Ascending aorta (tissue), 2 donors: ENCODE measurements around the gene AP3S1. TPM values are rescaled to one million over a fixed set of nuclear protein-coding genes. Genes with fewer than 3 reads are reported as not detected.

Experiments used
- DNase-seq, 2 donors: peaks; one replicate each; pipeline ENCODE4 v3.0.0-alpha.2; 2019; ENCODE audit warnings: low spot score in 2 of 2
- H3K27ac ChIP-seq, 2 donors: fragments of 200-600 bp; sonication (generic); one replicate each; pipeline ENCODE4 v1.5.1; 2016 to 2017; ENCODE audit warnings: mild to moderate bottlenecking in 1 of 2
- H3K27me3 ChIP-seq: fragments of 200-600 bp; sonication (generic); one replicate; pipeline ENCODE4 v1.5.1; 2017
- H3K36me3 ChIP-seq, 2 donors: fragments of 200-600 bp; sonication (generic); one replicate each; pipeline ENCODE4 v1.5.1; 2016
- H3K4me1 ChIP-seq, 2 donors: fragments of 200-600 bp; sonication (generic); one replicate each; pipeline ENCODE4 v1.5.1; 2016 to 2017; ENCODE audit warnings: mild to moderate bottlenecking in 1 of 2
- H3K4me3 ChIP-seq, 2 donors: fragments of 200-600 bp; sonication (generic); one replicate each; pipeline ENCODE4 v1.5.1; 2016 to 2017; ENCODE audit warnings: mild to moderate bottlenecking in 1 of 2
- H3K9me3 ChIP-seq, 2 donors: fragments of 200-600 bp; sonication (generic); one replicate each; pipeline ENCODE4 v1.5.1; 2016
- CTCF ChIP-seq, 3 experiments: fragments of 200-600 bp in 2 of 3; fragments of 450-650 bp in 1 of 3; sonication (generic) in 2 of 3; IDR thresholded peaks; one replicate each; pipeline ENCODE4 v1.5.1; 2016 to 2019; ENCODE audit warnings: antibody characterized with exemption in 3 of 3, mild to moderate bottlenecking in 1 of 3, moderate library complexity in 1 of 3
- intact Hi-C: fragments of 100-400 bp; cut with DNase I; formaldehyde crosslinking; loops from one replicate; pipeline ENCODE4 v1.15.1; 2023
- total RNA-seq: library from RNA; depleted of rRNA; stranded (reverse); fragments of >200 nt; gene quantifications from one replicate; pipeline ENCODE4 v1.1.0, GENCODE V29; 2016

The AP3S1 gene
- total RNA-seq, 1 donor from 2014 or later, result 140 TPM

GRCh38 chr5:115946655-115947054, 104.9 kb downstream of the AP3S1 start:
- Histone ChIP-seq H3K4me1 (no peaks in the 10 kb centered on the region), H3K36me3 (no peaks in the 10 kb centered on the region), H3K9me3 (no peaks in the 10 kb centered on the region), H3K4me3 (no peak overlapping the region), H3K27me3 (no peaks in the 10 kb centered on the region), H3K27ac (no peak overlapping the region)
- no peak for TF ChIP-seq CTCF (IDR thresholded peaks at IDR 0.05)
- DNase-seq, result no peak
- intact Hi-C loops, result no loop called here

GRCh38 chr5:115947260-115947659, 105.5 kb downstream of the AP3S1 start:
- no peaks in the 10 kb centered on the region for H3K9me3 ChIP-seq
- no peak for DNase-seq
- no peaks in the 10 kb centered on the region for H3K27me3 ChIP-seq
- no peaks in the 10 kb centered on the region for H3K4me1 ChIP-seq
- H3K27ac ChIP-seq, result no peak overlapping the region
- no peak overlapping the region for H3K4me3 ChIP-seq
- TF ChIP-seq CTCF (IDR thresholded peaks at IDR 0.05), result no peak
- intact Hi-C loops, result no loop called here
- H3K36me3 ChIP-seq, result no peaks in the 10 kb centered on the region

GRCh38 chr5:115948091-115948534, 106.4 kb downstream of the AP3S1 start:
- intact Hi-C loops, result no loop called here
- Histone ChIP-seq H3K27ac (no peak overlapping the region), H3K27me3 (no peaks in the 10 kb centered on the region), H3K4me3 (no peak overlapping the region), H3K4me1 (no peaks in the 10 kb centered on the region), H3K36me3 (no peaks in the 10 kb centered on the region), H3K9me3 (no peaks in the 10 kb centered on the region)
- no peak for TF ChIP-seq CTCF (IDR thresholded peaks at IDR 0.05)
- no peak for DNase-seq

- no peak for DNase-seq
- TF ChIP-seq CTCF (IDR thresholded peaks at IDR 0.05), result no peak
- H3K27me3 ChIP-seq, result no peaks in the 10 kb centered on the region
- H3K27ac ChIP-seq, result no peak overlapping the region
- H3K36me3 ChIP-seq, result no peaks in the 10 kb centered on the region
- intact Hi-C loops, result no loop called here
- no peaks in the 10 kb centered on the region for H3K9me3 ChIP-seq
- no peaks in the 10 kb centered on the region for H3K4me1 ChIP-seq
- H3K4me3 ChIP-seq, result no peak overlapping the region
These were observed 107.4 kb downstream of the AP3S1 start for GRCh38 chr5:115949096-115949495.

GRCh38 chr5:115952588-115952987, 110.9 kb downstream of the AP3S1 start:
- no peaks in the 10 kb centered on the region for H3K36me3 ChIP-seq
- no peak overlapping the region for H3K4me3 ChIP-seq
- no peaks in the 10 kb centered on the region for H3K9me3 ChIP-seq
- H3K4me1 ChIP-seq, result no peaks in the 10 kb centered on the region
- no peaks in the 10 kb centered on the region for H3K27me3 ChIP-seq
- intact Hi-C loops, result no loop called here
- DNase-seq, result no peak
- H3K27ac ChIP-seq, result no peak overlapping the region
- no peak for TF ChIP-seq CTCF (IDR thresholded peaks at IDR 0.05)

GRCh38 chr5:115954144-115954543, 112.4 kb downstream of the AP3S1 start:
- H3K36me3 ChIP-seq, result no peaks in the 10 kb centered on the region
- H3K27me3 ChIP-seq, result no peaks in the 10 kb centered on the region
- intact Hi-C loops, result no loop called here
- H3K4me3 ChIP-seq, result no peak overlapping the region
- H3K9me3 ChIP-seq, result no peaks in the 10 kb centered on the region
- no peak overlapping the region for H3K27ac ChIP-seq
- no peak for DNase-seq
- TF ChIP-seq CTCF (IDR thresholded peaks at IDR 0.05), result no peak
- no peaks in the 10 kb centered on the region for H3K4me1 ChIP-seq
